CD4-positive, alpha-beta memory T cell (primary cell): Measurements from ENCODE around the gene UBE2C. TPM values are rescaled to one million over a fixed set of nuclear protein-coding genes. Genes with fewer than 3 reads are reported as not detected.
"Not testable (repeated sequence)": the region's sequence is repeated elsewhere in the genome, so short reads cannot be mapped to it uniquely, and the experiment has no call there.

Experiments
- CTCF ChIA-PET: fragments of 350-600 bp; sonication (Branson Sonifier 250); formaldehyde crosslinking; loops from one replicate; lab custom pipeline; 2021; ENCODE audit warnings: inconsistent platforms; ENCODE audit not compliant: partially characterized antibody; lab: Charles Lee
- POLR2A ChIA-PET: fragments of 350-600 bp; sonication (Branson Sonifier 250); formaldehyde crosslinking; loops from one replicate; lab custom pipeline; 2021; ENCODE audit not compliant: partially characterized antibody; lab: Charles Lee
- DNase-seq, 5 donors: peaks; one replicate each; pipeline versions ENCODE4 v3.0.0 to v3.0.0-alpha.2; 2020 to 2022; ENCODE audit warnings: mixed read lengths in 1 of 5
- H3K27ac ChIP-seq: one replicate; pipeline ENCODE4 v1.7.0; 2013; ENCODE audit warnings: low read depth, low read length
- H3K27me3 ChIP-seq: 2 replicates; pipeline ENCODE4 v1.7.0; 2013; ENCODE audit warnings: mild to moderate bottlenecking, low read length, moderate library complexity; ENCODE audit not compliant: insufficient read depth
- H3K36me3 ChIP-seq: 2 replicates; pipeline ENCODE4 v1.7.0; 2013; ENCODE audit warnings: mild to moderate bottlenecking, low read length, moderate library complexity; ENCODE audit not compliant: insufficient read depth
- H3K4me1 ChIP-seq: 2 replicates; pipeline ENCODE4 v1.7.0; 2013; ENCODE audit warnings: mild to moderate bottlenecking, low read length, moderate library complexity; ENCODE audit not compliant: insufficient read depth
- H3K4me3 ChIP-seq, 2 donors: one replicate each; pipeline ENCODE4 v1.7.0; 2013; ENCODE audit warnings: low read length in 2 of 2, mild to moderate bottlenecking in 1 of 2
- H3K9me3 ChIP-seq, 2 donors: one replicate each; pipeline ENCODE4 v1.7.0; 2013; ENCODE audit warnings: low read length in 2 of 2, control low read depth in 1 of 2; ENCODE audit not compliant: control insufficient read depth in 1 of 2
- H3K27ac Mint-ChIP-seq, 7 donors: one replicate each; pipeline ENCODE4 v1.8.0; 2020 to 2021; ENCODE audit warnings: mixed read lengths in 7 of 7, mild to moderate bottlenecking in 6 of 7, inconsistent platforms in 3 of 7, moderate library complexity in 3 of 7
- H3K27me3 Mint-ChIP-seq, 2 donors: one replicate each; pipeline ENCODE4 v1.8.0; 2020 to 2021; ENCODE audit warnings: mixed read lengths in 2 of 2
- H3K36me3 Mint-ChIP-seq, 2 donors: one replicate each; pipeline ENCODE4 v1.8.0; 2020 to 2021; ENCODE audit warnings: mixed read lengths in 2 of 2, inconsistent platforms in 1 of 2, mild to moderate bottlenecking in 1 of 2
- H3K4me1 Mint-ChIP-seq, 4 donors: one replicate each; pipeline ENCODE4 v1.8.0; 2020 to 2021; ENCODE audit warnings: mixed read lengths in 4 of 4, mild to moderate bottlenecking in 1 of 4
- H3K4me3 Mint-ChIP-seq, 8 donors: one replicate each; pipeline ENCODE4 v1.8.0; 2020 to 2021; ENCODE audit warnings: mixed read lengths in 8 of 8, mild to moderate bottlenecking in 7 of 8, moderate library complexity in 6 of 8, inconsistent platforms in 3 of 8
- H3K9me3 Mint-ChIP-seq, 8 donors: one replicate each; pipeline ENCODE4 v1.8.0; 2020 to 2021; ENCODE audit warnings: mixed read lengths in 8 of 8, mild to moderate bottlenecking in 5 of 8, inconsistent platforms in 3 of 8, moderate library complexity in 1 of 8
- intact Hi-C: fragments of 100-400 bp; cut with micrococcal nuclease; formaldehyde crosslinking; loops from one replicate; pipeline ENCODE4 v1.15.1; 2023
- polyA plus RNA-seq, 2 donors: library from polyadenylated mRNA; unstranded; fragments of 300-500 nt; fragmentation: Illumina TruSeq; gene quantifications; one replicate each; pipeline ENCODE4 v1.2.3, GENCODE V29; 2021
- total RNA-seq, 2 experiments: library from RNA; stranded (reverse); gene quantifications; one replicate each; pipeline ENCODE4 v1.2.3, GENCODE V29; 2021

UBE2C gene
- total and polyA plus RNA-seq, 4 experiments from 2014 or later: 0.36 to 0.61 (median 0.55) TPM; not detected in 1

- no peak overlapping the region for H3K27ac ChIP-seq
- no peaks in the 10 kb centered on the region for H3K4me1 ChIP-seq
- H3K9me3 ChIP-seq: no peaks in the 10 kb centered on the region
- ChIA-PET POLR2A (no interaction called here), CTCF (interaction anchor here (1.0 to 1.9 kb wide), 3 partner anchors 11 to 489 kb away, joined by 3 to 9 read pairs (median 5); no protein-coding TSS in a partner anchor)
- Mint-ChIP-seq H3K4me3 (no peak overlapping the region), H3K27ac (peak overlapping the region in 1 of 7 donors; percentile 54), H3K4me1 (peaks cover 5 to 8% (median 6%) of the 10 kb centered on the region in 4 donors), H3K27me3 (peaks cover 0 to 2% of the 10 kb centered on the region in 2 donors), H3K9me3 (peaks cover 0 to 2% (median 0%) of the 10 kb centered on the region in 8 donors), H3K36me3 (no peaks in the 10 kb centered on the region)
- intact Hi-C loops: no loop called here
- no peak for DNase-seq
- no peaks in the 10 kb centered on the region for H3K36me3 ChIP-seq
- no peaks in the 10 kb centered on the region for H3K27me3 ChIP-seq
- H3K4me3 ChIP-seq: no peak overlapping the region
Observed at GRCh38 chr20:45782890-45783289, 29.6 kb upstream of the UBE2C start.

DNA sequence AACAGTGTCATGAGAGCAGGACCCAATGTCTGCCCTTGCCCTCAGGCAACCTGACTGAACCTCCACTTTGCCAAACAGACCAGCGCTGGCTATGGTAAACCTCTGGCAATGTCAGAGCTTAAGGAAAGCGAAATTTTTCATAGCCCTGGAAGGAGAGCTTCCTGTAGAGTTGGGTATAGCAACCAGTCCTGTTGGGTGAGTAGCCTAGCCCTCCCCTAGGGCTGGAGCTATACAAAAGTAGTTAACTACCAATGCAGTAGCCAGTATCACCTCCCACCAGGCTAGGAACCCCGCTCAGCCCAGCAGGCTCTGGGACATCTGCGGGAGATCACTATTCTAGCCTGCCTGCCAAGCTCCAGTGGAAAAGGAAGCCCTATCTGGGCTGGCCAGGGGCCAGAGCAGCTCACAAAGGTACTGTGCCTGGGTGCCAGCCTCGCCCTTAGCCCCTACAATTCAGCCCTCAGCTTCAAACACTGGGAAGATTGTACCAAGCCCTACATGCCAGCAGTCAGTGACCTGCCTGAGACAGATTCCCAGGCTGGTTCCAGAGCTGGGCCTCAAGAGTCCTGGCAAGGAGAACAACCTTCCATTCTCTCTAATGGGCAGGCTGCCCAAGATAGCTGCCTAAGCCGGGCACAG, 28.7 kb upstream of the UBE2C start:
- H3K27ac Mint-ChIP-seq: no peak overlapping the region
- intact Hi-C loops: no loop called here
- H3K36me3 Mint-ChIP-seq: no peaks in the 10 kb centered on the region

DNA sequence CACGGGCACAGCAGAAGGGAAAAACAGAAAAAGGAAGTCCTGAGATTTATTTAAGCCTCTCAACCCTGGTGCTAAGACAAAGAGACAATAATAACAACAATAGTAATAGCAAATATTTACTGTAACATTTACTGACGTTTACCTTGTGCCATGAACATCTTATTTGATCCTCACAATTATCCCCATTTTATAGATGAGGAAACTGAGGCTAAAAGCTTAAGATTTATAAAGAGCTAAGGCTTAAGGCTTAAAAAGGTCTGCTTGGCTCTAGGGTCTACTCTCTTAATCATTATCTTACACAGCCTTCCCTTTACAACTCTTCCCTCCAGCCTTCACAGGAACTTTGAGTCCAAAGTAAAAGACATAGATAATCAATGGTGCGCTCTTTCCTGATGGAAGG, 24.1 kb upstream of the UBE2C start:
- no peak for DNase-seq
- Histone ChIP-seq H3K27me3 (no peaks in the 10 kb centered on the region), H3K4me3 (no peak overlapping the region), H3K9me3 (no peaks in the 10 kb centered on the region), H3K36me3 (no peaks in the 10 kb centered on the region), H3K4me1 (peaks cover 16% of the 10 kb centered on the region), H3K27ac (no peak overlapping the region)
- POLR2A ChIA-PET: no interaction called here
- CTCF ChIA-PET: interaction anchor here (3.4 kb wide), 1 partner anchor 11 kb away, joined by 17 read pairs; no protein-coding TSS in a partner anchor
- intact Hi-C loops: no loop called here
- H3K9me3 Mint-ChIP-seq: peaks cover 0 to 2% (median 0%) of the 10 kb centered on the region in 8 donors
- H3K4me1 Mint-ChIP-seq: peaks cover 11 to 16% (median 13%) of the 10 kb centered on the region in 4 donors
- H3K36me3 Mint-ChIP-seq: peaks cover 0 to 8% of the 10 kb centered on the region in 2 donors
- no peak overlapping the region for H3K27ac Mint-ChIP-seq
- H3K27me3 Mint-ChIP-seq: no peaks in the 10 kb centered on the region
- peak overlapping the region in 1 of 8 donors; percentile 31 for H3K4me3 Mint-ChIP-seq

More for the DNA sequence above, 28.7 kb upstream of the UBE2C start:
- Mint-ChIP-seq H3K4me3 (no peak overlapping the region), H3K9me3 (peaks cover 0 to 2% (median 0%) of the 10 kb centered on the region in 8 donors), H3K27me3 (peaks cover 0 to 2% of the 10 kb centered on the region in 2 donors), H3K4me1 (peaks cover 5 to 8% (median 6%) of the 10 kb centered on the region in 4 donors)
- no peak for DNase-seq
- H3K36me3 ChIP-seq: no peaks in the 10 kb centered on the region
- H3K27me3 ChIP-seq: no peaks in the 10 kb centered on the region
- no peak overlapping the region for H3K4me3 ChIP-seq
- no peak overlapping the region for H3K27ac ChIP-seq
- no peaks in the 10 kb centered on the region for H3K4me1 ChIP-seq
- POLR2A ChIA-PET: no interaction called here
- CTCF ChIA-PET: interaction anchor here (1.0 to 1.9 kb wide), 3 partner anchors 12 to 490 kb away, joined by 3 to 9 read pairs (median 5); no protein-coding TSS in a partner anchor
- H3K9me3 ChIP-seq: no peaks in the 10 kb centered on the region

- no peak for DNase-seq
Observed at GRCh38 chr20:45792317-45793118, 19.9 kb upstream of the UBE2C start.

DNA sequence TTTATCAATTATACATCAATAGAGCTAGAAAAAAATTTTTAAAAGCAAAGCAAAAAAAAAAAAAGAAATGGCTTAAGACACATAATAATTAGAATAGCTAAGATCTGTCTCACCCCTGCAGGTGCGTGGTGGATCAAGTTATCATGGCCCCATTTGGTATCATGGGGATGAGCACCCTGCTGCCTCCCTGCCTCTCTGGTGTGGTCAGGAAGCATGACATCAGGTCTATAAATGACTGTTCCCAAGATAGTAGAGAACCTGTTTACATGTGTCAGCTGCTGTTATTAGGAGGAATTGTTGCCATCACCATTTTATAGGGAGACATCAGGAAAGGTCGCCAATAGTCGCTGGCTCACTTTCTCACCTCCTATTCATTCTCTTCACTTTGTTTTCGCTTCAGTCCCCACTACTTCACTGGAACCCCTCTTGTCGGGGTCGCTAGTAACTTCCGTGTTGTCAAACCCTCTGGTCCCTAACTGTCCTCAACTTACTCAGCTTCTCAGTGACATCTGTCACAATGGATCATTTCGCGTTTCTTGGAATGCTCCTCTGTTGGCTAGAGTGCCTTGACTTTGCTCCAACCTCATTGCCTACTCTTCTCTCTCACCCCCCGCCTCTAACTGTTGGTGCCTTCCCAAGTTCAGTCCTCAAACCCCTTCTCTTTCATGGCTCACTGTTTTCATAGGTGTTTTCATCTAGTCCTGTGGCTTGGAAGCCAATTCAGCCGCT, 15.9 kb upstream of the UBE2C start:
- CTCF ChIA-PET: no interaction called here
- Mint-ChIP-seq H3K27me3 (no peaks in the 10 kb centered on the region), H3K4me1 (peaks cover 12 to 27% (median 21%) of the 10 kb centered on the region in 4 donors), H3K9me3 (no peaks in the 10 kb centered on the region), H3K4me3 (no peak overlapping the region), H3K27ac (peak overlapping the region in 3 of 7 donors; percentile 22 to 51 (median 43)), H3K36me3 (peaks cover 17 to 33% of the 10 kb centered on the region in 2 donors)
- Histone ChIP-seq H3K36me3 (peaks cover 23% of the 10 kb centered on the region), H3K4me3 (no peak overlapping the region), H3K27me3 (no peaks in the 10 kb centered on the region), H3K4me1 (peaks cover 18% of the 10 kb centered on the region), H3K9me3 (no peaks in the 10 kb centered on the region), H3K27ac (no peak overlapping the region)
- intact Hi-C loops: loop anchor here (1.0 to 10.0 kb wide), 3 partner anchors 58 to 888 kb away; partner anchors contain the start of genes ACOT8, TP53RK and ZSWIM3
- DNase-seq: no peak
- POLR2A ChIA-PET: no interaction called here

More at GRCh38 chr20:45792317-45793118, 19.9 kb upstream of the UBE2C start:
- peaks cover 16 to 33% of the 10 kb centered on the region in 2 donors for H3K36me3 Mint-ChIP-seq
- POLR2A ChIA-PET: interaction anchor here (0.6 to 2.8 kb wide), 8 partner anchors 20 to 571 kb away, joined by 3 to 15 read pairs (median 4); partner anchors contain the start of genes PCIF1, SYS1, UBE2C and ZNF335
- peaks cover 16% of the 10 kb centered on the region for H3K36me3 ChIP-seq
- peak overlapping the region; percentile 85 to 98 (median 93) for H3K4me3 Mint-ChIP-seq
- H3K27ac ChIP-seq: peak overlapping the region; percentile 88
- H3K9me3 Mint-ChIP-seq: no peaks in the 10 kb centered on the region
- intact Hi-C loops: loop anchor here (5.0 to 10.0 kb wide), 4 partner anchors 62 to 892 kb away; partner anchors contain the start of genes ACOT8, NCOA5, TP53RK and ZNF335
- H3K9me3 ChIP-seq: no peaks in the 10 kb centered on the region
- CTCF ChIA-PET: interaction anchor here (1.2 to 1.4 kb wide), 3 partner anchors 9 to 419 kb away, joined by 3 to 4 read pairs (median 4); no protein-coding TSS in a partner anchor
- H3K4me1 Mint-ChIP-seq: peaks cover 11 to 18% (median 14%) of the 10 kb centered on the region in 4 donors
- H3K4me3 ChIP-seq: peak overlapping the region; percentile 79 to 93
- peaks cover 16% of the 10 kb centered on the region for H3K4me1 ChIP-seq
- no peaks in the 10 kb centered on the region for H3K27me3 ChIP-seq
- peak overlapping the region; percentile 83 to 99 (median 95) for H3K27ac Mint-ChIP-seq
- no peaks in the 10 kb centered on the region for H3K27me3 Mint-ChIP-seq

DNA sequence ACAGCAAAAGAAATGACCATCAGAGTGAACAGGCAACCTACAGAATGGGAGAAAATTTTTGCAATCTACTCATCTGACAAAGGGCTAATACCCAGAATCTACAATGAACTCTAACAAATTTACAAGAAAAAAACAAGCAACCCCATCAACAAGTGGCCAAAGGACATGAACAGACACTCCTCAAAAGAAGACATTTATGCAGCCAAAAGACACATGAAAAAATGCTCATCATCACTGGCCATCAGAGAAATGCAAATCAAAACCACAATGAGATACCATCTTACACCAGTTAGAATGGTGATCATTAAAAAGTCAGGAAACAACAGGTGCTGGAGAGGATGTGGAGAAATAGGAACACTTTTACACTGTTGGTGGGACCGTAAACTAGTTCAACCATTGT, 14.9 kb upstream of the UBE2C start:
- H3K4me1 ChIP-seq: peaks cover 14% of the 10 kb centered on the region
- H3K9me3 Mint-ChIP-seq, H3K27me3 Mint-ChIP-seq, H3K9me3 ChIP-seq, CTCF ChIA-PET, H3K27ac ChIP-seq, DNase-seq, POLR2A ChIA-PET, H3K4me3 Mint-ChIP-seq, H3K27me3 ChIP-seq, H3K4me3 ChIP-seq: not testable (repeated sequence)
- Mint-ChIP-seq H3K36me3 (peaks cover 23 to 37% of the 10 kb centered on the region in 2 donors), H3K4me1 (peaks cover 9 to 21% (median 13%) of the 10 kb centered on the region in 4 donors), H3K27ac (peak overlapping the region in 2 of 7 donors; percentile 13 to 64)
- intact Hi-C loops: loop anchor here (10.0 kb wide), 2 partner anchors 57 to 887 kb away; partner anchors contain the start of genes ACOT8, TP53RK and ZSWIM3
- peaks cover 31% of the 10 kb centered on the region for H3K36me3 ChIP-seq
